SU-DHL-6 (cell line): ENCODE results near the gene DENND2C.

ENCODE experiments used
- H2AFZ ChIP-seq: fragments of 200-600 bp; sonication (generic); 2 replicates; pipeline ENCODE4 v1.6.1; 2014; ENCODE audit warnings: low read depth, mild to moderate bottlenecking, moderate library complexity, mixed read lengths, antibody characterized with exemption, low read length; ENCODE audit not compliant: severe bottlenecking
- H3F3A ChIP-seq: fragments of 200-600 bp; shearing (Covaris generic); 2 replicates; pipeline ENCODE4 v1.6.0; 2016; ENCODE audit warnings: antibody characterized with exemption, mild to moderate bottlenecking; ENCODE audit not compliant: insufficient read depth
- H3K27ac ChIP-seq: fragments of 200-600 bp; sonication (generic); 2 replicates; pipeline ENCODE4 v1.5.1; 2016; ENCODE audit warnings: low read depth, mild to moderate bottlenecking, low read length, moderate library complexity, mixed read lengths
- H3K27me3 ChIP-seq: fragments of 200-600 bp; sonication (generic), shearing (Covaris generic); 2 replicates; pipeline ENCODE4 v1.6.0; 2014; ENCODE audit warnings: mild to moderate bottlenecking, low read length
- H3K36me3 ChIP-seq: fragments of 200-600 bp; sonication (generic); 2 replicates; pipeline ENCODE4 v1.6.1; 2014; ENCODE audit warnings: mild to moderate bottlenecking, low read length, mixed read lengths
- H3K4me2 ChIP-seq: fragments of 300-600, 200-600 bp; shearing (Covaris generic), sonication (generic); 2 replicates; pipeline ENCODE4 v1.6.0; 2014; ENCODE audit warnings: low read length, low read depth, mild to moderate bottlenecking; ENCODE audit not compliant: poor library complexity, severe bottlenecking
- H3K4me3 ChIP-seq: fragments of 200-600 bp; sonication (generic); 2 replicates; pipeline ENCODE4 v1.5.1; 2014; ENCODE audit warnings: antibody characterized with exemption, low read length, mild to moderate bottlenecking, mixed read lengths; ENCODE audit not compliant: insufficient read depth, poor library complexity, severe bottlenecking
- H3K79me2 ChIP-seq: fragments of 200-600 bp; sonication (generic); 2 replicates; pipeline ENCODE4 v1.6.1; 2014; ENCODE audit warnings: mild to moderate bottlenecking, low read length, moderate library complexity; ENCODE audit not compliant: insufficient read depth
- H3K9ac ChIP-seq: fragments of 200-600 bp; sonication (generic); 2 replicates; pipeline ENCODE4 v1.7.0; 2014; ENCODE audit warnings: mild to moderate bottlenecking, low read length
- H3K9me2 ChIP-seq: fragments of 200-600 bp; sonication (generic); replicated peaks from 2 replicates; pipeline ENCODE4 v1.6.1; 2014; ENCODE audit warnings: low read length; ENCODE audit not compliant: insufficient read depth
- H3K9me3 ChIP-seq: fragments of 200-600 bp; sonication (generic); 2 replicates; pipeline ENCODE4 v1.6.1; 2014; ENCODE audit warnings: low read length, mixed read lengths; ENCODE audit not compliant: insufficient read depth
- H4K20me1 ChIP-seq: fragments of 200-600 bp; sonication (generic); 2 replicates; pipeline ENCODE4 v1.6.1; 2014; ENCODE audit warnings: low read depth, mild to moderate bottlenecking, antibody characterized with exemption, low read length, moderate library complexity, mixed read lengths
- CTCF ChIP-seq: fragments of 200-600 bp; sonication (generic); IDR thresholded peaks from one replicate; pipeline ENCODE4 v1.5.1; 2017; ENCODE audit warnings: antibody characterized with exemption, mild to moderate bottlenecking, low read length, moderate library complexity; ENCODE audit not compliant: insufficient read depth, poor library complexity, severe bottlenecking
- EZH2phosphoT487 ChIP-seq: fragments of 200-600 bp; sonication (generic), shearing (Covaris generic); conservative IDR thresholded peaks from 2 replicates; pipeline ENCODE4 v1.6.1; 2018; ENCODE audit warnings: mild to moderate bottlenecking, antibody characterized with exemption, low read length, moderate library complexity, mixed read lengths

Gene DENND2C

GRCh38 chr1:114702737-114703136, 32.9 kb upstream of the DENND2C start:
- H3K9me2 ChIP-seq = no peaks in the 10 kb centered on the region
- no peak overlapping the region for H2AFZ ChIP-seq
- TF ChIP-seq EZH2phosphoT487 = no peak
- TF ChIP-seq CTCF = no peak
- H3K9ac ChIP-seq = no peak overlapping the region
- no peak overlapping the region for H3K27ac ChIP-seq
- peaks cover 24% of the 10 kb centered on the region for H3K36me3 ChIP-seq
- no peaks in the 10 kb centered on the region for H3K27me3 ChIP-seq
- H3K79me2 ChIP-seq = no peaks in the 10 kb centered on the region
- no peaks in the 10 kb centered on the region; the same call in 1 of the 2 replicates for H3F3A ChIP-seq
- no peak overlapping the region for H3K4me2 ChIP-seq
- no peaks in the 10 kb centered on the region for H3K9me3 ChIP-seq
- H4K20me1 ChIP-seq = no peaks in the 10 kb centered on the region
- no peak overlapping the region for H3K4me3 ChIP-seq

- no peak overlapping the region for H2AFZ ChIP-seq
- no peak for TF ChIP-seq CTCF
- no peak for TF ChIP-seq EZH2phosphoT487
- H3K36me3 ChIP-seq = peaks cover 17% of the 10 kb centered on the region; the same call in 1 of the 2 replicates
- no peak overlapping the region for H3K27ac ChIP-seq
- H3K4me3 ChIP-seq = no peak overlapping the region
- H3K4me2 ChIP-seq = no peak overlapping the region
- H4K20me1 ChIP-seq = no peaks in the 10 kb centered on the region
- no peaks in the 10 kb centered on the region for H3K9me3 ChIP-seq
- H3K27me3 ChIP-seq = no peaks in the 10 kb centered on the region
- H3K9ac ChIP-seq = no peak overlapping the region
- no peaks in the 10 kb centered on the region; the same call in 1 of the 2 replicates for H3F3A ChIP-seq
- no peaks in the 10 kb centered on the region for H3K79me2 ChIP-seq
- H3K9me2 ChIP-seq = no peaks in the 10 kb centered on the region
Observed at GRCh38 chr1:114701931-114702330, 32.1 kb upstream of the DENND2C start.

GRCh38 chr1:114700036-114700600, 30.3 kb upstream of the DENND2C start:
- Histone ChIP-seq H3K79me2 (no peaks in the 10 kb centered on the region), H3K36me3 (peaks cover 3% of the 10 kb centered on the region; the same call in 1 of the 2 replicates), H3K4me2 (no peak overlapping the region), H3K9me2 (no peaks in the 10 kb centered on the region), H3K4me3 (no peak overlapping the region), H3K27ac (no peak overlapping the region), H3K9me3 (no peaks in the 10 kb centered on the region), H4K20me1 (no peaks in the 10 kb centered on the region), H2AFZ (no peak overlapping the region), H3K9ac (no peak overlapping the region), H3K27me3 (no peaks in the 10 kb centered on the region), H3F3A (no peaks in the 10 kb centered on the region; the same call in 1 of the 2 replicates)
- no peak for TF ChIP-seq CTCF
